Measurements from ENCODE around the gene PTAFR. TPM values are rescaled to one million over a fixed set of nuclear protein-coding genes. Genes with fewer than 3 reads are reported as not detected.

Gene PTAFR
- total RNA-seq, 1 experiment from 2014 or later, result 1.3 TPM

DNA sequence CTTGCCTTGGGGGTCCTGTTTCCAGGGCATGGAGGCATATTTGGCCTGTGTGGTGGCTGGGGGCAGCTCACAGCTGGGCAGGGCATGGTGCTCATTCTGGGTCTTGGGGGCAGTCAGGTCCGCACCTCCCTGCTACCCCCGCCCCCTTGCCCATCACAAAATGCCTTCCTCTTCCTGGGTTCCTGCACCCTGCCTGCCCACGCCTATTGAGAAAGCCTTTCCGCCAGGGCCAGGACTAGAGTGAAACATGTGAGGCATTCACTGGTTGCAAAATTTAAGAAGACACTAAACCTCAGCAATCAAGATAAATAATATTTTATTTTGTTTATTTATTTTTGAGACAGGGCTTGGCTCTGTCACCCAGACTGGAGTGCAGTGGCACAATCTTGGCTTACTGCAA lies 19.7 kb downstream of the PTAFR start (continued):
- TF ChIP-seq ZFX (IDR thresholded peaks at IDR 0.05), result no peak

DNA sequence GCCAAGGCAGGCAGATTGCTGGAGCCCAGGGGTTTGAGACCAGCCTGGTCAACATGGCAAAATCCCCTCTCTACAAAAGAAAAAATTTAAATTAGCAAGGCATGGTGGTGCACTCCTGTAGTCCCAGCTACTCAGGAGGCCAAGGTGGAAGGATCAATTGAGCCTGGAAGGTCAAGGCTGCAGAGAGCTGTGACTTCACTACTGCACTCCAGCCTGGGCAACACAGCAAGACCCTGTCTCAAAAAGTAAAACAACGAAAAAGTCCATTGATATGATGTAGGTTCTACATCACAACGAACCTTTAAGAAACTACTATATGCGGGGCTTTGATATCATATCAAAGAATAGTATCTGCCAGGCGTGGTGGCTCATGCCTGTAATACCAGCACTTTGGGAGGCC lies 20.9 kb downstream of the PTAFR start:
- Histone ChIP-seq H3K36me3 (ENCODE audit: control insufficient read depth in 1 of 2, insufficient read depth in 2 of 2, low read length in 2 of 2) (no peaks in the 10 kb centered on the region), H3K4me1 (ENCODE audit: control insufficient read depth in 1 of 2, insufficient read depth in 2 of 2, low read length in 2 of 2) (peaks cover 4 to 9% of the 10 kb centered on the region in 2 experiments), H3K9ac (ENCODE audit: low read length) (no peak overlapping the region), H3K9me2 (ENCODE audit: insufficient read depth) (no peaks in the 10 kb centered on the region), H3K4me2 (ENCODE audit: low read length) (no peak overlapping the region), H3K79me2 (ENCODE audit: insufficient read depth, low read length) (no peaks in the 10 kb centered on the region), H2AFZ (ENCODE audit: low read depth, low read length, poor library complexity, severe bottlenecking) (no peak overlapping the region), H3K4me3 (replicated peaks in 1 of 2; ENCODE audit: low read depth in 1 of 2, low read length in 2 of 2) (no peak overlapping the region), H4K20me1 (ENCODE audit: insufficient read depth) (no peaks in the 10 kb centered on the region), H3K27me3 (ENCODE audit: insufficient read depth, low read length) (no peaks in the 10 kb centered on the region), H3K9me3 (ENCODE audit: control insufficient read depth in 1 of 2, insufficient read depth in 1 of 2, low read depth in 1 of 2, low read length in 2 of 2) (no peaks in the 10 kb centered on the region), H3K27ac (ENCODE audit: low read depth, low read length) (no peak overlapping the region)
- no peak for TF ChIP-seq POLR2AphosphoS5 (IDR thresholded peaks at IDR 0.05; ENCODE audit: low read depth, low read length)
- no peak for TF ChIP-seq RAD21 (IDR thresholded peaks at IDR 0.05; ENCODE audit: low read depth)
- TF ChIP-seq, protein P1, sequence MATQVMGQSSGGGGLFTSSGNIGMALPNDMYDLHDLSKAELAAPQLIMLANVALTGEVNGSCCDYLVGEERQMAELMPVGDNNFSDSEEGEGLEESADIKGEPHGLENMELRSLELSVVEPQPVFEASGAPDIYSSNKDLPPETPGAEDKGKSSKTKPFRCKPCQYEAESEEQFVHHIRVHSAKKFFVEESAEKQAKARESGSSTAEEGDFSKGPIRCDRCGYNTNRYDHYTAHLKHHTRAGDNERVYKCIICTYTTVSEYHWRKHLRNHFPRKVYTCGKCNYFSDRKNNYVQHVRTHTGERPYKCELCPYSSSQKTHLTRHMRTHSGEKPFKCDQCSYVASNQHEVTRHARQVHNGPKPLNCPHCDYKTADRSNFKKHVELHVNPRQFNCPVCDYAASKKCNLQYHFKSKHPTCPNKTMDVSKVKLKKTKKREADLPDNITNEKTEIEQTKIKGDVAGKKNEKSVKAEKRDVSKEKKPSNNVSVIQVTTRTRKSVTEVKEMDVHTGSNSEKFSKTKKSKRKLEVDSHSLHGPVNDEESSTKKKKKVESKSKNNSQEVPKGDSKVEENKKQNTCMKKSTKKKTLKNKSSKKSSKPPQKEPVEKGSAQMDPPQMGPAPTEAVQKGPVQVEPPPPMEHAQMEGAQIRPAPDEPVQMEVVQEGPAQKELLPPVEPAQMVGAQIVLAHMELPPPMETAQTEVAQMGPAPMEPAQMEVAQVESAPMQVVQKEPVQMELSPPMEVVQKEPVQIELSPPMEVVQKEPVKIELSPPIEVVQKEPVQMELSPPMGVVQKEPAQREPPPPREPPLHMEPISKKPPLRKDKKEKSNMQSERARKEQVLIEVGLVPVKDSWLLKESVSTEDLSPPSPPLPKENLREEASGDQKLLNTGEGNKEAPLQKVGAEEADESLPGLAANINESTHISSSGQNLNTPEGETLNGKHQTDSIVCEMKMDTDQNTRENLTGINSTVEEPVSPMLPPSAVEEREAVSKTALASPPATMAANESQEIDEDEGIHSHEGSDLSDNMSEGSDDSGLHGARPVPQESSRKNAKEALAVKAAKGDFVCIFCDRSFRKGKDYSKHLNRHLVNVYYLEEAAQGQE (IDR thresholded peaks at IDR 0.05; ENCODE audit: low read depth), result no peak
- no peak for TF ChIP-seq POLR2A (IDR thresholded peaks at IDR 0.05; ENCODE audit: borderline replicate concordance, extremely low read depth, insufficient read depth, insufficient read length)
- no peak for TF ChIP-seq CBX3 (IDR thresholded peaks at IDR 0.05; ENCODE audit: low read depth)
- TF ChIP-seq EZH2phosphoT487 (IDR thresholded peaks at IDR 0.05; ENCODE audit: borderline replicate concordance), result no peak
- TF ChIP-seq SIN3A (IDR thresholded peaks at IDR 0.05; ENCODE audit: low read depth), result no peak
- TF ChIP-seq, protein P2, sequence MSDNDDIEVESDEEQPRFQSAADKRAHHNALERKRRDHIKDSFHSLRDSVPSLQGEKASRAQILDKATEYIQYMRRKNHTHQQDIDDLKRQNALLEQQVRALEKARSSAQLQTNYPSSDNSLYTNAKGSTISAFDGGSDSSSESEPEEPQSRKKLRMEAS (IDR thresholded peaks at IDR 0.05), result no peak
- no peak for TF ChIP-seq ELF1 (IDR thresholded peaks at IDR 0.05; ENCODE audit: borderline replicate concordance, low read depth)
- TF ChIP-seq ZNF274 (IDR thresholded peaks at IDR 0.05; ENCODE audit: low read depth, low read length), result no peak
- no peak for TF ChIP-seq EGR1 (IDR thresholded peaks at IDR 0.05; ENCODE audit: low read depth)
- TF ChIP-seq, protein P3, sequence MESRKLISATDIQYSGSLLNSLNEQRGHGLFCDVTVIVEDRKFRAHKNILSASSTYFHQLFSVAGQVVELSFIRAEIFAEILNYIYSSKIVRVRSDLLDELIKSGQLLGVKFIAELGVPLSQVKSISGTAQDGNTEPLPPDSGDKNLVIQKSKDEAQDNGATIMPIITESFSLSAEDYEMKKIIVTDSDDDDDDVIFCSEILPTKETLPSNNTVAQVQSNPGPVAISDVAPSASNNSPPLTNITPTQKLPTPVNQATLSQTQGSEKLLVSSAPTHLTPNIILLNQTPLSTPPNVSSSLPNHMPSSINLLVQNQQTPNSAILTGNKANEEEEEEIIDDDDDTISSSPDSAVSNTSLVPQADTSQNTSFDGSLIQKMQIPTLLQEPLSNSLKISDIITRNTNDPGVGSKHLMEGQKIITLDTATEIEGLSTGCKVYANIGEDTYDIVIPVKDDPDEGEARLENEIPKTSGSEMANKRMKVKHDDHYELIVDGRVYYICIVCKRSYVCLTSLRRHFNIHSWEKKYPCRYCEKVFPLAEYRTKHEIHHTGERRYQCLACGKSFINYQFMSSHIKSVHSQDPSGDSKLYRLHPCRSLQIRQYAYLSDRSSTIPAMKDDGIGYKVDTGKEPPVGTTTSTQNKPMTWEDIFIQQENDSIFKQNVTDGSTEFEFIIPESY (IDR thresholded peaks at IDR 0.05; ENCODE audit: extremely low read depth, insufficient replicate concordance, low read length), result no peak
- no peak for TF ChIP-seq SP1 (IDR thresholded peaks at IDR 0.05; ENCODE audit: low read depth)
- TF ChIP-seq JUND (IDR thresholded peaks at IDR 0.05), result no peak
- TF ChIP-seq YY1 (IDR thresholded peaks at IDR 0.05; ENCODE audit: extremely low read depth, insufficient replicate concordance, low read depth, low read length), result no peak
- TF ChIP-seq CEBPB (IDR thresholded peaks at IDR 0.05; ENCODE audit: low read depth), result no peak
- no peak for TF ChIP-seq TCF7L2 (IDR thresholded peaks at IDR 0.05; ENCODE audit: borderline replicate concordance, extremely low read depth, insufficient read depth, insufficient read length)
- no peak for TF ChIP-seq ATF3 (IDR thresholded peaks at IDR 0.05)
- no peak for TF ChIP-seq ZFX (IDR thresholded peaks at IDR 0.05)
- ChIA-PET RAD21 (ENCODE audit: low non-redundant PET in 1 of 2, low total read pairs in 2 of 2, uncharacterized antibody in 2 of 2, unreplicated experiment in 2 of 2) (no interaction called here), POLR2A (interaction anchor here (0.6 to 0.7 kb wide), 2 partner anchors 218 to 483 kb away, joined by 3 to 4 read pairs; no protein-coding TSS in a partner anchor), CTCF (interaction anchor here (1.0 kb wide), 1 partner anchor 43 kb away, joined by 3 read pairs; no protein-coding TSS in a partner anchor)
- no peak for DNase-seq (ENCODE audit: low read depth, low spot score)
- intact Hi-C loops (cut with micrococcal nuclease), result no loop called here
- ATAC-seq, result no peak
- BruUV-seq (replicated peaks), result no TSS peak

All from HCT116 (cell line).